GM08714 (cell line): ENCODE results near the gene FAF1.

Experiments used
- H3K4me3 ChIP-seq: fragments of 200-500 bp; sonication (Bioruptor generic); 2 replicates; pipeline ENCODE4 v1.5.1; 2014; ENCODE audit warnings: mild to moderate bottlenecking, low read length, inconsistent platforms
- ZNF274 ChIP-seq: IDR thresholded peaks from 2 replicates; pipeline ENCODE4 v1.6.1; 2012; ENCODE audit warnings: mild to moderate bottlenecking, low read depth, low read length

The FAF1 gene

GRCh38 chr1:50983219-50983802, 23.2 kb upstream of the FAF1 start:
- no peak for TF ChIP-seq ZNF274
- H3K4me3 ChIP-seq: no peak overlapping the region

GRCh38 chr1:50982611-50983010, 22.5 kb upstream of the FAF1 start:
- TF ChIP-seq ZNF274: no peak
- H3K4me3 ChIP-seq: no peak overlapping the region

GRCh38 chr1:50981741-50982140, 21.7 kb upstream of the FAF1 start:
- no peak for TF ChIP-seq ZNF274
- H3K4me3 ChIP-seq: peak overlapping the region; percentile 55; the same call in 1 of the 2 replicates

GRCh38 chr1:50980505-50980904, 20.4 kb upstream of the FAF1 start:
- no peak overlapping the region for H3K4me3 ChIP-seq

GRCh38 chr1:50979937-50980336, 19.9 kb upstream of the FAF1 start:
- H3K4me3 ChIP-seq: no peak overlapping the region; the same call in 1 of the 2 replicates
- no peak for TF ChIP-seq ZNF274

More at GRCh38 chr1:50980505-50980904, 20.4 kb upstream of the FAF1 start:
- no peak for TF ChIP-seq ZNF274

GRCh38 chr1:50978852-50979781, 19.1 kb upstream of the FAF1 start:
- H3K4me3 ChIP-seq: peak overlapping the region; percentile 97
- no peak for TF ChIP-seq ZNF274

- H3K4me3 ChIP-seq: peak overlapping the region; percentile 97
- no peak for TF ChIP-seq ZNF274
These were observed 18.2 kb upstream of the FAF1 start for GRCh38 chr1:50978144-50978851.

- H3K4me3 ChIP-seq: peak overlapping the region; percentile 97
- no peak for TF ChIP-seq ZNF274
These were observed 17.6 kb upstream of the FAF1 start for GRCh38 chr1:50977575-50978143.

- no peak for TF ChIP-seq ZNF274
These were observed 17.0 kb upstream of the FAF1 start for GRCh38 chr1:50976890-50977574.

GRCh38 chr1:50976111-50976889, 16.2 kb upstream of the FAF1 start:
- H3K4me3 ChIP-seq: peak overlapping the region; percentile 97; the same call in 1 of the 2 replicates
- TF ChIP-seq ZNF274: no peak

More at GRCh38 chr1:50976890-50977574, 17.0 kb upstream of the FAF1 start:
- peak overlapping the region; percentile 97 for H3K4me3 ChIP-seq

GRCh38 chr1:50975436-50975835, 15.4 kb upstream of the FAF1 start:
- H3K4me3 ChIP-seq: no peak overlapping the region
- TF ChIP-seq ZNF274: no peak

- no peak overlapping the region for H3K4me3 ChIP-seq
- TF ChIP-seq ZNF274: no peak
These were observed 14.5 kb upstream of the FAF1 start for GRCh38 chr1:50974618-50974935.
